ENCODE data around the gene POLD2.

Gene POLD2

GRCh38 chr7:44094365-44094764 lies 29.0 kb downstream of the POLD2 start:
- Histone ChIP-seq H3K4me1 (ENCODE audit: control insufficient read depth, insufficient read depth, low read length) (peaks cover 6% of the 10 kb centered on the region), H3K9ac (ENCODE audit: low read depth, low read length) (no peak overlapping the region), H3K4me3 (ENCODE audit: low read length) (no peak overlapping the region), H3K4me2 (ENCODE audit: low read length) (no peak overlapping the region), H3K9me3 (replicated peaks; ENCODE audit: low read length) (no peaks in the 10 kb centered on the region), H3K27me3 (ENCODE audit: control insufficient read depth, insufficient read depth, low read length) (no peaks in the 10 kb centered on the region), H3K36me3 (ENCODE audit: insufficient read depth, low read length) (no peaks in the 10 kb centered on the region)

GRCh38 chr7:44093102-44093641 lies 30.2 kb downstream of the POLD2 start:
- no peaks in the 10 kb centered on the region for H3K36me3 ChIP-seq (ENCODE audit: insufficient read depth, low read length)
- no peak overlapping the region for H3K4me2 ChIP-seq (ENCODE audit: low read length)
- H3K4me1 ChIP-seq (ENCODE audit: control insufficient read depth, insufficient read depth, low read length) = peaks cover 18% of the 10 kb centered on the region
- H3K4me3 ChIP-seq (ENCODE audit: low read length) = no peak overlapping the region
- no peaks in the 10 kb centered on the region for H3K27me3 ChIP-seq (ENCODE audit: control insufficient read depth, insufficient read depth, low read length)
- no peak overlapping the region for H3K9ac ChIP-seq (ENCODE audit: low read depth, low read length)
- H3K9me3 ChIP-seq (replicated peaks; ENCODE audit: low read length) = no peaks in the 10 kb centered on the region

- Histone ChIP-seq H3K9ac (ENCODE audit: low read depth, low read length) (peak overlapping the region; percentile 71), H3K4me1 (ENCODE audit: control insufficient read depth, insufficient read depth, low read length) (peaks cover 31% of the 10 kb centered on the region), H3K36me3 (ENCODE audit: insufficient read depth, low read length) (no peaks in the 10 kb centered on the region), H3K4me2 (ENCODE audit: low read length) (peak overlapping the region; percentile 49), H3K27me3 (ENCODE audit: control insufficient read depth, insufficient read depth, low read length) (no peaks in the 10 kb centered on the region), H3K4me3 (ENCODE audit: low read length) (no peak overlapping the region), H3K9me3 (replicated peaks; ENCODE audit: low read length) (no peaks in the 10 kb centered on the region)
These were observed 35.2 kb downstream of the POLD2 start for GRCh38 chr7:44087911-44088838.

GRCh38 chr7:44086627-44087026 lies 36.7 kb downstream of the POLD2 start:
- Histone ChIP-seq H3K4me2 (ENCODE audit: low read length) (no peak overlapping the region), H3K4me1 (ENCODE audit: control insufficient read depth, insufficient read depth, low read length) (peaks cover 35% of the 10 kb centered on the region), H3K9ac (ENCODE audit: low read depth, low read length) (no peak overlapping the region), H3K27me3 (ENCODE audit: control insufficient read depth, insufficient read depth, low read length) (no peaks in the 10 kb centered on the region), H3K4me3 (ENCODE audit: low read length) (no peak overlapping the region), H3K9me3 (replicated peaks; ENCODE audit: low read length) (no peaks in the 10 kb centered on the region), H3K36me3 (ENCODE audit: insufficient read depth, low read length) (no peaks in the 10 kb centered on the region)

- H3K4me1 ChIP-seq (ENCODE audit: control insufficient read depth, insufficient read depth, low read length) = peaks cover 45% of the 10 kb centered on the region
- H3K36me3 ChIP-seq (ENCODE audit: insufficient read depth, low read length) = no peaks in the 10 kb centered on the region
- H3K4me2 ChIP-seq (ENCODE audit: low read length) = no peak overlapping the region
- no peak overlapping the region for H3K9ac ChIP-seq (ENCODE audit: low read depth, low read length)
- H3K27me3 ChIP-seq (ENCODE audit: control insufficient read depth, insufficient read depth, low read length) = no peaks in the 10 kb centered on the region
- H3K4me3 ChIP-seq (ENCODE audit: low read length) = no peak overlapping the region
- H3K9me3 ChIP-seq (replicated peaks; ENCODE audit: low read length) = no peaks in the 10 kb centered on the region
These were observed 37.8 kb downstream of the POLD2 start for GRCh38 chr7:44085546-44085945.

- Histone ChIP-seq H3K4me3 (ENCODE audit: low read length) (no peak overlapping the region), H3K27me3 (ENCODE audit: control insufficient read depth, insufficient read depth, low read length) (no peaks in the 10 kb centered on the region), H3K4me2 (ENCODE audit: low read length) (no peak overlapping the region), H3K9me3 (replicated peaks; ENCODE audit: low read length) (no peaks in the 10 kb centered on the region), H3K9ac (ENCODE audit: low read depth, low read length) (no peak overlapping the region), H3K36me3 (ENCODE audit: insufficient read depth, low read length) (peaks cover 5% of the 10 kb centered on the region), H3K4me1 (ENCODE audit: control insufficient read depth, insufficient read depth, low read length) (peaks cover 41% of the 10 kb centered on the region)
These were observed 38.6 kb downstream of the POLD2 start for GRCh38 chr7:44084701-44085100.

- Histone ChIP-seq H3K4me1 (ENCODE audit: control insufficient read depth, insufficient read depth, low read length) (peaks cover 34% of the 10 kb centered on the region), H3K36me3 (ENCODE audit: insufficient read depth, low read length) (peaks cover 12% of the 10 kb centered on the region), H3K9ac (ENCODE audit: low read depth, low read length) (no peak overlapping the region)
These were observed 39.6 kb downstream of the POLD2 start for GRCh38 chr7:44083796-44084195.

GRCh38 chr7:44082541-44083207 lies 40.7 kb downstream of the POLD2 start:
- H3K4me1 ChIP-seq (ENCODE audit: control insufficient read depth, insufficient read depth, low read length) = peaks cover 22% of the 10 kb centered on the region
- H3K4me2 ChIP-seq (ENCODE audit: low read length) = peak overlapping the region; percentile 83
- H3K4me3 ChIP-seq (ENCODE audit: low read length) = peak overlapping the region; percentile 73
- peaks cover 23% of the 10 kb centered on the region for H3K36me3 ChIP-seq (ENCODE audit: insufficient read depth, low read length)
- no peaks in the 10 kb centered on the region for H3K27me3 ChIP-seq (ENCODE audit: control insufficient read depth, insufficient read depth, low read length)
- no peaks in the 10 kb centered on the region for H3K9me3 ChIP-seq (replicated peaks; ENCODE audit: low read length)
- H3K9ac ChIP-seq (ENCODE audit: low read depth, low read length) = peak overlapping the region; percentile 86

More at GRCh38 chr7:44083796-44084195, 39.6 kb downstream of the POLD2 start:
- H3K4me3 ChIP-seq (ENCODE audit: low read length) = no peak overlapping the region
- H3K4me2 ChIP-seq (ENCODE audit: low read length) = no peak overlapping the region
- no peaks in the 10 kb centered on the region for H3K27me3 ChIP-seq (ENCODE audit: control insufficient read depth, insufficient read depth, low read length)
- no peaks in the 10 kb centered on the region for H3K9me3 ChIP-seq (replicated peaks; ENCODE audit: low read length)

GRCh38 chr7:44081266-44081748 lies 42.0 kb downstream of the POLD2 start:
- H3K9me3 ChIP-seq (replicated peaks; ENCODE audit: low read length) = no peaks in the 10 kb centered on the region
- peaks cover 14% of the 10 kb centered on the region for H3K4me1 ChIP-seq (ENCODE audit: control insufficient read depth, insufficient read depth, low read length)
- H3K9ac ChIP-seq (ENCODE audit: low read depth, low read length) = peak overlapping the region; percentile 5
- H3K4me3 ChIP-seq (ENCODE audit: low read length) = peak overlapping the region; percentile 85
- H3K27me3 ChIP-seq (ENCODE audit: control insufficient read depth, insufficient read depth, low read length) = no peaks in the 10 kb centered on the region
- peaks cover 32% of the 10 kb centered on the region for H3K36me3 ChIP-seq (ENCODE audit: insufficient read depth, low read length)
- peak overlapping the region; percentile 91 for H3K4me2 ChIP-seq (ENCODE audit: low read length)

GRCh38 chr7:44080686-44081265 lies 42.6 kb downstream of the POLD2 start:
- no peaks in the 10 kb centered on the region for H3K9me3 ChIP-seq (replicated peaks; ENCODE audit: low read length)
- H3K9ac ChIP-seq (ENCODE audit: low read depth, low read length) = peak overlapping the region; percentile 5
- no peaks in the 10 kb centered on the region for H3K27me3 ChIP-seq (ENCODE audit: control insufficient read depth, insufficient read depth, low read length)
- H3K36me3 ChIP-seq (ENCODE audit: insufficient read depth, low read length) = peaks cover 37% of the 10 kb centered on the region
- peak overlapping the region; percentile 85 for H3K4me3 ChIP-seq (ENCODE audit: low read length)
- H3K4me1 ChIP-seq (ENCODE audit: control insufficient read depth, insufficient read depth, low read length) = peaks cover 14% of the 10 kb centered on the region
- peak overlapping the region; percentile 91 for H3K4me2 ChIP-seq (ENCODE audit: low read length)

- Histone ChIP-seq H3K36me3 (ENCODE audit: insufficient read depth, low read length) (peaks cover 43% of the 10 kb centered on the region), H3K4me2 (ENCODE audit: low read length) (no peak overlapping the region), H3K9ac (ENCODE audit: low read depth, low read length) (no peak overlapping the region), H3K4me1 (ENCODE audit: control insufficient read depth, insufficient read depth, low read length) (peaks cover 14% of the 10 kb centered on the region), H3K4me3 (ENCODE audit: low read length) (no peak overlapping the region), H3K9me3 (replicated peaks; ENCODE audit: low read length) (no peaks in the 10 kb centered on the region), H3K27me3 (ENCODE audit: control insufficient read depth, insufficient read depth, low read length) (no peaks in the 10 kb centered on the region)
These were observed 43.2 kb downstream of the POLD2 start for GRCh38 chr7:44080118-44080517.

Measured in skeletal muscle satellite cell (primary cell).